ENCODE data around the gene BMP6.

BMP6 gene

GRCh38 chr6:7725849-7726415, at the start of gene BMP6:
TSS of gene BMP6 (plus strand) at chr6:7726099. CDS start at chr6:7726956, 857 bp downstream.
- peak; percentile 78 for DNase-seq

DNA sequence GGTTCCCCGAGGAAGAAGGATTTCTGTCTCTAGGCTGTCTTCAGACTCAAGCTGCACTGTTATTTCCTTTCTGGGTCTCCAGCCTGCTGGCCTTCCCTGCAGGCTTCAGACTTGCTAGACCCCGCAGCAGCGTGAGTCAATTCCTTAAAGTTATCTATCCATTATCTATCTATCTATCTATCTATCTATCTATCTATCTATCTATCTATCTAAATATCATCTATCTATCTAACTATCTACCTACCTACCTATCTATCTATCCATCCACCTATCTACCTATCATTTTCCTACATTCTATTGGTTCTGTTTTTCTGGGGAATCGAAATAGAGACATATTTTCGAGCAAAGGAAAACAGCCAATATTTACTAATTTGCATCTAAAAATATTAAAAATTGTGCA, 48.7 kb upstream of the BMP6 start:
- no peak for DNase-seq

DNA sequence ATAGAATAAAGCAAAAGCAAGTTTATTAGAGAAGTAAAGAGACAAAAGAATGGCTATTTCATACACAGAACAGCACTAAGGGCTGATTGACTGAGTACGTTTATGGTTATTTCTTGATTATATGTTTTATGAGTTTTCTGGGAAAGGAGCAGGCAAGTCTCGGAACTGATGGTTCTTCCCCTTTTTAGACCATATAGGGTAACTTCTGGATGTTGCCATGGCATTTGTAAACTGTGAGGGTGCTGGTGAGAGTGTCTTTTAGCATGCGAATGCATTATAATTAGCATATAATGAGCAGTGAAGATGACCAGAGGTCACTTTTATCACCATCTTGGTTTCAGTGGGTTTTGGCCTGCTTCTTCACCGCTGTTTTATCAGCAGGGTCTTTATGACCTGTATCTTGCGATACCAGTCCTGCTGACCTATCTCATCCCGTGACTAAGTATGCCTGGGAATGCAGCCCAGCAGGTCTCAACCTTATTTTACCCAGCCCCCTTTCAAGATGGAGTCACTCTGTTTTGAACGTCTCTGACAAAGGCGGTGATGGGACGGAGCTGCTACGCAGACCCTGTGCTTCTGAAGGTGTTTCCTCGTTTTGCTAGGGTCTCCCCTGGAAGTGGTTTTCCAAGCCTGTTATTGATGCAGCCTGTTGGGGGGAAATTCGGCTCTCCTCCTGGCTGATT, 45.4 kb upstream of the BMP6 start:
- DNase-seq, result no peak

- no peak for DNase-seq
These were observed 44.5 kb upstream of the BMP6 start for GRCh38 chr6:7681449-7681848.

GRCh38 chr6:7684076-7684475, 41.8 kb upstream of the BMP6 start:
- DNase-seq, result peak; percentile 18

- DNase-seq, result no peak
These were observed 41.1 kb upstream of the BMP6 start for GRCh38 chr6:7684843-7685242.

DNA sequence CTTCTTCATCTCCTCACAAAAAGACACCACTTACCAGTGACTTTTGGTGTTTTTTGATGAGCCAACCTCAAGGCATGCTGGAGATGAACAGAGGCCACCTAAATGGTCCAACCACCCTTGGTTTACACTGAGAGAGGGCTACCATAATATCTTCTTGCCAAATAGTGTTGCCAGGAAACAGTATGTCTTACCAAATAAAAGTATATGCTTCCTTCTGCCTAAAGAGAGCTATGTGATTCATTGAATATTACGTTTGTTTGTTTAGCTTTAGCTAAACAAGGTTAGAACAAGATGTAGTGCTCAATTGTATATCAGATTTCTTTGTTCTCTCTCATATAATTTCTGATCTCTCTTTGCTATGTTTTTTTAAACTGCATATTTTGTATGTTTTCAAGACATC, 40.6 kb upstream of the BMP6 start:
- no peak for DNase-seq

- DNase-seq, result no peak
These were observed 38.5 kb upstream of the BMP6 start for GRCh38 chr6:7687145-7688111.

GRCh38 chr6:7691021-7691420, 34.9 kb upstream of the BMP6 start:
- no peak for DNase-seq

GRCh38 chr6:7691675-7692452, 34.0 kb upstream of the BMP6 start:
- DNase-seq, result peak; percentile 45

GRCh38 chr6:7692453-7692784, 33.5 kb upstream of the BMP6 start:
- no peak for DNase-seq

- DNase-seq, result no peak
These were observed 32.1 kb upstream of the BMP6 start for GRCh38 chr6:7693827-7694226.

DNA sequence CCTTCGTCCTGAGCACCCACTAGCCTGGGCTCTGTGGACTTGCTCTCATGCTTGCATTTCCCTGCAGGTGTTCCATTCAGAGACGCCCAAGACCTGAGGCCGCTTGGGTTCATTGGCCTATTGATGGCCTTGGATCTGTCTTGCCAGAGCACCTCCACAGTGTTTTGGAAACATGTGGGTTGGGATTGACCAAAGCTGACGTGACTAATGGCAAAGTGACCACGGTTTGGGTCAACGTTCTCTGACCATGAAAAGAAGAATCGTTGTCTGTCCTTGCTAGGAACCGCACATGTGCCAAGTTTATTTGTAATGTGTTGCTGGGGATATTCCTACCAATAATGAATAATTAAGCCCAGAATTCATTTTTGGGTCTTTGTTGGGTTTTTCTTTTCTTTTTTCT, 29.8 kb upstream of the BMP6 start:
- no peak for DNase-seq

DNA sequence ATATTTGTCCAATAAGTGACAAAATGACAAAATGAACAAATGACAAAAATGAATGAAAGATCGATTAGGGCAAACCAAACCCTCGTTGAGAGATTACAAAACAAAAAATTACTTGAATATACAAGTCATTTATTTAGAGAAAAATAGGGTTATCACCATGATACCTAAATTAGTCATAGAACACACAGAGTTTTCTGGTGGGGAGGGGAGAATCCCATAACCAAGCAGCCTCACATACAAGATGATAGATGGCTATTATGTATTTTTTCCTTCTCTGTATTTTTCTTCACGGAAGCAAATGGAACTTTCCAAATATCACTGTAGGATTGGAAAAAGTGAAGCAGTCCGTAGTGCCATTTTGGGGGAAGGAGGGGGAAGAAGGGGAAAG, 28.5 kb upstream of the BMP6 start:
- DNase-seq, result no peak

GRCh38 chr6:7697820-7698623, 27.9 kb upstream of the BMP6 start:
- DNase-seq, result peak; percentile 81

GRCh38 chr6:7701212-7701834, 24.6 kb upstream of the BMP6 start:
- DNase-seq, result no peak

DNA sequence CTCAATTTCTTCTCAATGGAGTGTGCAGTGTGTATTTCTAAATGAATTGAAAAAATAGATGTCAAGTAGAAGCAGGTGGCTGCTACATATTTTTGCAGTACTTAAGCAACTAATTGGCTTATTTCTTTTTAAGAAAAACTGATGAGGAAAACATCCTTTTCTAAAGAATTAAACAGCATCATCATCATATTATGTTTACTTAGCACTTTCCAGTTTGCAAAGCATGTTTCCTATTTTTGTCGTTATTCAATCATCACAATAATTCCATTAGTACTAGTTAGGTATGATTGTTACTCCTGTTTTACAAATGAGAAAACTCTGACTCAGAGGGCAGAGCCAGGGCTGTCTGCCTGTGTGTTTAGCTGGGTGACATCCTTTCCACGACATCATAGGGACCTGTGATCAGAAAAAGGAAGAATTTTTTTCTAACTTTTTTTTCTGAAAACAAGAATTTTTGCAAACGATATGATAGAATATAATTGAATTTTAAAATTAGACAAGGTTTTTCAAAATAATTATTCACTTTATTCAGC, 22.7 kb upstream of the BMP6 start:
- no peak for DNase-seq

DNA sequence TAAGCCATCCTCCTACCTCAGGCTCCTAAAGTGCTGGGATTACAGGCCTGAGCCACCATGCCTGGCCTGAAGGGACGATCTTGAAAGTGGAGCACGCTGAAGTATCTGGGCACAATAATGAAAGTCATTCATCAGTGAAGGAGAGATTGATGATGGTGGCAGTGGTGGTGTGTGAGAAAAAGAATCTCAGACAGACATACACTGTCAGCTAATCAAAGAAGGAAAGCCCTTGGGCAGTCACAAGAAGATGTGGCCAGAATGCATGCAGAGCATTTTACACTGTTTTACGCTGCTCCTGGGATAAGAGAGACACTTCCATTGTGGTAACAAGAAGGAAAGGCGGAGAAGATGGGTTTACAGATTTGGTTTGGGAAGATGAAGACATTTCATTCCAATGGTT, 20.4 kb upstream of the BMP6 start:
- DNase-seq, result no peak

GRCh38 chr6:7706269-7706668, 19.6 kb upstream of the BMP6 start:
- DNase-seq, result no peak

DNA sequence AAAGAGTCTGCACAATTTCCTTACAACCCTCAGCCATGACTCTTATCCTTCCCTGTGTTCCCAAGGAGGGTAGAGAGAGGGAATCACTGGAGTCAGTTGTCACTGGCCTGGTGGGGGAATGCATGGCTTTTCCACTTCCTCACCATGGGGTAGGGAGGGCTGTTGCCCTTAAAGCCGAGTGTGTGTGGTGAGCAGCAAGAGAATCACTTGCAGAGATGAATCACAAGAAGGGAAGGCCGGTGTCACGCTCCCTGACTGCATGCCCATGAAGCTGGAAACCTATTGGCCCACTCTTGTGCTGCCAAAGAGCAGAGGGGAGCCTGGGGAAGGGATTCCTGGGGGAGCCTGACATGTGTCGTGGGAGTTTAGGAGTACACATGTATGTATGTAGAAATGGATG, 18.1 kb upstream of the BMP6 start:
- no peak for DNase-seq

- no peak for DNase-seq
These were observed 6.5 kb upstream of the BMP6 start for GRCh38 chr6:7719364-7719850.
